Neural cell (in vitro differentiated cells): ENCODE data around the gene ADARB2.

Source experiments
- EZH2 ChIP-seq: fragments of 200-600, 300-800 bp; shearing (Covaris generic), sonication (generic); IDR thresholded peaks from 2 replicates; pipeline ENCODE4 v1.6.1; 2014; ENCODE audit warnings: antibody characterized with exemption, low read length, borderline replicate concordance, mild to moderate bottlenecking; ENCODE audit not compliant: insufficient read depth, poor library complexity, severe bottlenecking
- POLR2AphosphoS5 ChIP-seq: IDR thresholded peaks from 2 replicates; pipeline ENCODE4 v1.6.1; 2012
- RAD21 ChIP-seq: fragments of 450-650 bp; conservative IDR thresholded peaks from 2 replicates; pipeline ENCODE4 v1.6.1; 2014; ENCODE audit warnings: antibody characterized with exemption, mild to moderate bottlenecking, moderate library complexity
- TF ChIP-seq, protein P1 (sequence below): fragments of 450-650 bp; IDR thresholded peaks from 2 replicates; pipeline ENCODE4 v1.5.1; 2014; ENCODE audit warnings: antibody characterized with exemption, mild to moderate bottlenecking, moderate library complexity; ENCODE audit not compliant: poor library complexity, severe bottlenecking

DNA sequence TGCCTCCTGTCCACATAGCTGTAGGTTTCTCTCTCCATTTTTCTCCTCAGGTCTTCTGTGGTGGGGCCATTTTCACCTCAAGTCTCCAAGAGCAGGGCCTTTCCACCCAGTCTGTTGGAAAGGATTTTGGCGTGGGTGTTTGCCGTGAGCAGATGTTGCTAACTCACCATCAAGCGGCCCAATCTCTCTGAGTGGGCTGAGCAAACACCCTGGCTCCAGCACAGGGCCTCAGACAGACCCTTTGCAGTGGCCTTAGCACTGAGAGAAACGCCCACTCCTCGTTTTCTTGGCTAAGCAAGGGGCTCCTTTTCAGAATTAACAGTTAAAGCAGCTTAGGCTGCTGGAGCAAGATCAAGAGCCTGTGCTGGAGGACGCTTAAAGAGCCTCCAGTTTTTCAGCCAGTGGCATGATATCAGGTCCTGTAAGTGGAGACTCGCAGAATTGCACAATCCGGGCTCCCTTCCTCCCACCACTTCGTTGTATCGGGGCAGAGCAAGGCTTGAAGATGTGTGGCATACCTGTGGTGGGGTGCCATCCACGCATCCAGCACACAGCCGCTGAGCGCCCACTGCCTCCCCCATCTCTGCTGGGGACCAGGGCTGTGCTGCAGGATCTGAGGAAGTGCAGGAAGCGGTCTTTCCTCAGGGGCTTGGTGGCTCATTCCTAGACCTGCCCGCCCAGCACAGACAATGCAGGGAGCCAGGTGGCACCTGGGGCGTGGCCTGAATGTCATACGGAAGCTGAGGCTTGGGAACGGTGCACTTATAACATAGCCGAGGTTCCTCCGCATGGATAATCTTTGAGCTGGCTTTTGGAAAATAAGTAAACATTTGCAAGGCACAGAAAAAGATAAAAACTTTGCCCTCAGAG, 142.7 kb downstream of the ADARB2 start:
- TF ChIP-seq, protein P1, sequence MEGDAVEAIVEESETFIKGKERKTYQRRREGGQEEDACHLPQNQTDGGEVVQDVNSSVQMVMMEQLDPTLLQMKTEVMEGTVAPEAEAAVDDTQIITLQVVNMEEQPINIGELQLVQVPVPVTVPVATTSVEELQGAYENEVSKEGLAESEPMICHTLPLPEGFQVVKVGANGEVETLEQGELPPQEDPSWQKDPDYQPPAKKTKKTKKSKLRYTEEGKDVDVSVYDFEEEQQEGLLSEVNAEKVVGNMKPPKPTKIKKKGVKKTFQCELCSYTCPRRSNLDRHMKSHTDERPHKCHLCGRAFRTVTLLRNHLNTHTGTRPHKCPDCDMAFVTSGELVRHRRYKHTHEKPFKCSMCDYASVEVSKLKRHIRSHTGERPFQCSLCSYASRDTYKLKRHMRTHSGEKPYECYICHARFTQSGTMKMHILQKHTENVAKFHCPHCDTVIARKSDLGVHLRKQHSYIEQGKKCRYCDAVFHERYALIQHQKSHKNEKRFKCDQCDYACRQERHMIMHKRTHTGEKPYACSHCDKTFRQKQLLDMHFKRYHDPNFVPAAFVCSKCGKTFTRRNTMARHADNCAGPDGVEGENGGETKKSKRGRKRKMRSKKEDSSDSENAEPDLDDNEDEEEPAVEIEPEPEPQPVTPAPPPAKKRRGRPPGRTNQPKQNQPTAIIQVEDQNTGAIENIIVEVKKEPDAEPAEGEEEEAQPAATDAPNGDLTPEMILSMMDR = no peak
- TF ChIP-seq RAD21 (no peak), POLR2AphosphoS5 (no peak), EZH2 (no peak)
